Panc1 (cell line): ENCODE data around the gene PLXNA2. TPM values are rescaled to one million over a fixed set of nuclear protein-coding genes. Genes with fewer than 3 reads are reported as not detected.

Experiments used
- ATAC-seq: fragments of 200-7000 bp; cut with Tn5 transposase; 2 replicates; pipeline ENCODE4 v1.9.1; 2020; ENCODE audit warnings: mild to moderate bottlenecking, moderate library complexity
- BruUV-seq: library from RNA; stranded (reverse); fragments of 400-500 nt; replicated peaks from 2 replicates; lab custom pipeline; 2021; lab: Mats Ljungman, UMichigan
- CTCF ChIA-PET: fragments of 300-600 bp; sonication (Branson Sonifier 250); formaldehyde crosslinking; loops from one replicate; lab custom pipeline; 2022; ENCODE audit warnings: antibody characterized with exemption; lab: Charles Lee
- POLR2A ChIA-PET: fragments of 300-600 bp; sonication (Branson Sonifier 250); formaldehyde crosslinking; loops from one replicate; lab custom pipeline; 2022; ENCODE audit warnings: antibody characterized with exemption; lab: Charles Lee
- DNase-seq: peaks from one replicate; pipeline ENCODE4 v3.0.0-alpha.2; 2010; ENCODE audit warnings: low read depth, low spot score
- H3K27ac ChIP-seq: 2 replicates; pipeline ENCODE4 v1.5.1; 2011; ENCODE audit warnings: mild to moderate bottlenecking, low read length, inconsistent platforms
- H3K27me3 ChIP-seq: fragments of 200-500 bp; sonication (Bioruptor generic); 2 replicates; pipeline ENCODE4 v1.6.0; 2014; ENCODE audit warnings: low read length, inconsistent platforms; ENCODE audit not compliant: control insufficient read depth, insufficient read depth
- H3K36me3 ChIP-seq: fragments of 200-500 bp; sonication (Bioruptor generic); 2 replicates; pipeline ENCODE4 v1.5.1; 2014; ENCODE audit warnings: inconsistent platforms, mild to moderate bottlenecking, low read length, moderate library complexity; ENCODE audit not compliant: control insufficient read depth, insufficient read depth
- H3K4me1 ChIP-seq: 2 replicates; pipeline ENCODE4 v1.5.1; 2011; ENCODE audit warnings: inconsistent platforms, mild to moderate bottlenecking, low read length, moderate library complexity; ENCODE audit not compliant: control insufficient read depth, insufficient read depth
- H3K4me3 ChIP-seq, 2 experiments: 2 replicates each; pipeline ENCODE4 v1.5.1; 2011 to 2012; ENCODE audit warnings: low read depth in 2 of 2, low read length in 2 of 2, mild to moderate bottlenecking in 2 of 2, inconsistent platforms in 1 of 2, moderate library complexity in 1 of 2
- H3K9me3 ChIP-seq: fragments of 200-500 bp; sonication (Bioruptor generic); 2 replicates; pipeline ENCODE4 v1.5.1; 2014; ENCODE audit warnings: low read depth, mild to moderate bottlenecking, inconsistent platforms, low read length, moderate library complexity; ENCODE audit not compliant: control insufficient read depth, insufficient read depth
- POLR2AphosphoS5 ChIP-seq: IDR thresholded peaks from 2 replicates; pipeline ENCODE4 v1.6.1; 2012; ENCODE audit warnings: mild to moderate bottlenecking, low read depth, low read length, moderate library complexity
- SIN3A ChIP-seq: IDR thresholded peaks from 2 replicates; pipeline ENCODE4 v1.6.1; 2012; ENCODE audit warnings: low read depth, mild to moderate bottlenecking, low read length, moderate library complexity, borderline replicate concordance; ENCODE audit not compliant: insufficient read depth
- TCF7L2 ChIP-seq: IDR thresholded peaks from 2 replicates; pipeline ENCODE4 v1.6.1; 2011; ENCODE audit warnings: mild to moderate bottlenecking, low read depth, low read length, inconsistent platforms
- in situ Hi-C: cut with HindIII; loops from 2 replicates; pipeline ENCODE4 v1.10.0; 2016; ENCODE audit warnings: low sequenced_read_pairs, low pct_unique_long_range_greater_than_20kb
- intact Hi-C: fragments of 100-400 bp; cut with micrococcal nuclease; formaldehyde crosslinking; loops from one replicate; pipeline ENCODE4 v1.10.0; 2022; ENCODE audit not compliant: unreplicated experiment
- total RNA-seq: library from RNA; stranded (reverse); gene quantifications from one replicate; pipeline ENCODE4 v1.2.1, GENCODE V29; 2021; ENCODE audit not compliant: unreplicated experiment
- TF ChIP-seq, protein P1 (sequence below): fragments of 450-650 bp; IDR thresholded peaks from 2 replicates; pipeline ENCODE4 v1.5.1; 2017; ENCODE audit warnings: mild to moderate bottlenecking
- TF ChIP-seq, protein P2 (sequence below), 2 experiments: IDR thresholded peaks; 2 replicates each; pipeline ENCODE4 v1.6.1; 2011 to 2012; ENCODE audit warnings: low read depth in 2 of 2, control low read depth in 1 of 2, low read length in 1 of 2, mild to moderate bottlenecking in 1 of 2, moderate library complexity in 1 of 2; ENCODE audit not compliant: insufficient read depth in 1 of 2

PLXNA2 gene
- total RNA-seq, 1 experiment from 2014 or later = 0.98 TPM

DNA sequence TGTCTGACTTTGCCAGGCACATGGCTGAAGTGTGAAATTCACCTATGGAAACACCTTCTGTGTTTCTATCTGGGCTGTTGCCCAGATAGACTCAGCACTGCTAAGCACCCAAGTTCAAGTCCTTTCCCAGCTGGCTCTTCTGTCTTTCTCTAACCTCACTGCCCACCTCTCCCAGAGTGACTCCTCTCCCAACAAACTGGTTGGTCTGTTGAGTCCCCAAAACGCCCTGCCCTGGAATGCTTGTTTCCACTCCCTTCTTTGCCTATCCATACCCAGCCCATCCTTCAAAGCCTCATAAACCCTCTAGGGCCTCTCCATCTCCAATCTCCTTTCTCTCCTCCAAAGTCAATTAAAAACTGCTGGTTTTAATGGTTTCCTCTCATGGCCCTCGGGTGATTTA lies 15.6 kb downstream of the PLXNA2 start:
- Histone ChIP-seq H3K27me3 (peaks cover 2% of the 10 kb centered on the region; the same call in 1 of the 2 replicates), H3K4me3 (no peak overlapping the region), H3K9me3 (no peaks in the 10 kb centered on the region), H3K36me3 (no peaks in the 10 kb centered on the region), H3K4me1 (no peaks in the 10 kb centered on the region), H3K27ac (no peak overlapping the region)
- ChIA-PET CTCF (no interaction called here), POLR2A (no interaction called here)
- BruUV-seq = no TSS peak
- intact Hi-C loops = no loop called here
- ATAC-seq (no peak), DNase-seq (no peak)
- TF ChIP-seq, protein P1, sequence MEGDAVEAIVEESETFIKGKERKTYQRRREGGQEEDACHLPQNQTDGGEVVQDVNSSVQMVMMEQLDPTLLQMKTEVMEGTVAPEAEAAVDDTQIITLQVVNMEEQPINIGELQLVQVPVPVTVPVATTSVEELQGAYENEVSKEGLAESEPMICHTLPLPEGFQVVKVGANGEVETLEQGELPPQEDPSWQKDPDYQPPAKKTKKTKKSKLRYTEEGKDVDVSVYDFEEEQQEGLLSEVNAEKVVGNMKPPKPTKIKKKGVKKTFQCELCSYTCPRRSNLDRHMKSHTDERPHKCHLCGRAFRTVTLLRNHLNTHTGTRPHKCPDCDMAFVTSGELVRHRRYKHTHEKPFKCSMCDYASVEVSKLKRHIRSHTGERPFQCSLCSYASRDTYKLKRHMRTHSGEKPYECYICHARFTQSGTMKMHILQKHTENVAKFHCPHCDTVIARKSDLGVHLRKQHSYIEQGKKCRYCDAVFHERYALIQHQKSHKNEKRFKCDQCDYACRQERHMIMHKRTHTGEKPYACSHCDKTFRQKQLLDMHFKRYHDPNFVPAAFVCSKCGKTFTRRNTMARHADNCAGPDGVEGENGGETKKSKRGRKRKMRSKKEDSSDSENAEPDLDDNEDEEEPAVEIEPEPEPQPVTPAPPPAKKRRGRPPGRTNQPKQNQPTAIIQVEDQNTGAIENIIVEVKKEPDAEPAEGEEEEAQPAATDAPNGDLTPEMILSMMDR = no peak
- TF ChIP-seq POLR2AphosphoS5 (no peak), TCF7L2 (no peak), SIN3A (no peak)
- TF ChIP-seq, protein P2, sequence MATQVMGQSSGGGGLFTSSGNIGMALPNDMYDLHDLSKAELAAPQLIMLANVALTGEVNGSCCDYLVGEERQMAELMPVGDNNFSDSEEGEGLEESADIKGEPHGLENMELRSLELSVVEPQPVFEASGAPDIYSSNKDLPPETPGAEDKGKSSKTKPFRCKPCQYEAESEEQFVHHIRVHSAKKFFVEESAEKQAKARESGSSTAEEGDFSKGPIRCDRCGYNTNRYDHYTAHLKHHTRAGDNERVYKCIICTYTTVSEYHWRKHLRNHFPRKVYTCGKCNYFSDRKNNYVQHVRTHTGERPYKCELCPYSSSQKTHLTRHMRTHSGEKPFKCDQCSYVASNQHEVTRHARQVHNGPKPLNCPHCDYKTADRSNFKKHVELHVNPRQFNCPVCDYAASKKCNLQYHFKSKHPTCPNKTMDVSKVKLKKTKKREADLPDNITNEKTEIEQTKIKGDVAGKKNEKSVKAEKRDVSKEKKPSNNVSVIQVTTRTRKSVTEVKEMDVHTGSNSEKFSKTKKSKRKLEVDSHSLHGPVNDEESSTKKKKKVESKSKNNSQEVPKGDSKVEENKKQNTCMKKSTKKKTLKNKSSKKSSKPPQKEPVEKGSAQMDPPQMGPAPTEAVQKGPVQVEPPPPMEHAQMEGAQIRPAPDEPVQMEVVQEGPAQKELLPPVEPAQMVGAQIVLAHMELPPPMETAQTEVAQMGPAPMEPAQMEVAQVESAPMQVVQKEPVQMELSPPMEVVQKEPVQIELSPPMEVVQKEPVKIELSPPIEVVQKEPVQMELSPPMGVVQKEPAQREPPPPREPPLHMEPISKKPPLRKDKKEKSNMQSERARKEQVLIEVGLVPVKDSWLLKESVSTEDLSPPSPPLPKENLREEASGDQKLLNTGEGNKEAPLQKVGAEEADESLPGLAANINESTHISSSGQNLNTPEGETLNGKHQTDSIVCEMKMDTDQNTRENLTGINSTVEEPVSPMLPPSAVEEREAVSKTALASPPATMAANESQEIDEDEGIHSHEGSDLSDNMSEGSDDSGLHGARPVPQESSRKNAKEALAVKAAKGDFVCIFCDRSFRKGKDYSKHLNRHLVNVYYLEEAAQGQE (IDR thresholded peaks at IDR 0.05; ENCODE audit: insufficient read depth in 1 of 2, low read depth in 2 of 2, low read length in 1 of 2) = no peak
- in situ Hi-C loops = no loop called here

DNA sequence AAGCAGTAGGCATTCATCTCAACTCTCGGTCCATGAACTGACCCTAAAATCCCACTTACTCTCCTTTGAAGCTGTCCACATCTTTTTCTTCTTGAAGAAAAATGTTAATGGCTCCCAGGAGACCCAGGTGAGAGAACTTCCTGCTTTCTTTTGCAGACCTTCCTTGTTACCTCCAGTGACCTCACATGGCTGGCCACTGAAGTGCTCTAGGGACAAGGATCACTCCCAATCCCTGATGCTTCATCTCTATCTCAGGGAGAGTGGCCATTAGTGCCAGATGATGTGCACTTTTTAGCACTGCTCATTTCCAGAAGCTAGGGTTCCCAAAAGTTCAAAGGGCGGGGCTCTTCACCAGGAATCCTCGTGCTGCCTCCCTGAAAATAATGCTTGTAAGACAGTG lies 16.2 kb downstream of the PLXNA2 start:
- Histone ChIP-seq H3K27me3 (peaks cover 2% of the 10 kb centered on the region; the same call in 1 of the 2 replicates), H3K9me3 (no peaks in the 10 kb centered on the region), H3K4me3 (no peak overlapping the region), H3K4me1 (no peaks in the 10 kb centered on the region), H3K27ac (no peak overlapping the region), H3K36me3 (no peaks in the 10 kb centered on the region)
- BruUV-seq = no TSS peak
- DNase-seq (no peak), ATAC-seq (no peak)
- CTCF ChIA-PET = no interaction called here
- in situ Hi-C loops = no loop called here
- intact Hi-C loops = no loop called here
- POLR2A ChIA-PET = no interaction called here
- no peak for TF ChIP-seq TCF7L2
- TF ChIP-seq, protein P1 = no peak
- TF ChIP-seq POLR2AphosphoS5 = no peak
- TF ChIP-seq, protein P2 (IDR thresholded peaks at IDR 0.05; ENCODE audit: insufficient read depth in 1 of 2, low read depth in 2 of 2, low read length in 1 of 2) = no peak
- no peak for TF ChIP-seq SIN3A
